MCF 10A (cell line): ENCODE data around the gene VAV2. TPM values are rescaled to one million over a fixed set of nuclear protein-coding genes. Genes with fewer than 3 reads are reported as not detected.

Experiments
- BruUV-seq: library from RNA; stranded (reverse); fragments of 400-500 nt; replicated peaks from 2 replicates; lab custom pipeline; 2021; lab: Mats Ljungman, UMichigan
- CTCF ChIA-PET: fragments of 300-600 bp; sonication (Branson Sonifier 250); formaldehyde crosslinking; extraction: SDS; loops from one replicate; lab custom pipeline; 2021; ENCODE audit warnings: antibody characterized with exemption, inconsistent platforms; lab: Yijun Ruan, JAX
- POLR2A ChIA-PET: fragments of 300-600, 350-650 bp; sonication (Branson Sonifier 250); formaldehyde crosslinking; extraction: SDS; loops from one replicate; lab custom pipeline; 2020; ENCODE audit warnings: antibody characterized with exemption, inconsistent platforms; lab: Yijun Ruan, JAX
- DNase-seq: peaks from one replicate; pipeline ENCODE4 v3.0.0-alpha.2; 2018; ENCODE audit not compliant: unreplicated experiment
- H3K27ac Mint-ChIP-seq: one replicate; pipeline ENCODE4 v1.8.0; 2022; ENCODE audit warnings: mild to moderate bottlenecking, low read depth, mixed read lengths; ENCODE audit not compliant: unreplicated experiment
- H3K27me3 Mint-ChIP-seq: one replicate; pipeline ENCODE4 v1.8.0; 2022; ENCODE audit warnings: mixed read lengths; ENCODE audit not compliant: insufficient read depth, unreplicated experiment
- H3K36me3 Mint-ChIP-seq: one replicate; pipeline ENCODE4 v1.8.0; 2022; ENCODE audit warnings: mild to moderate bottlenecking, moderate library complexity, mixed read lengths; ENCODE audit not compliant: insufficient read depth, unreplicated experiment
- H3K4me1 Mint-ChIP-seq: one replicate; pipeline ENCODE4 v1.8.0; 2022; ENCODE audit warnings: mixed read lengths; ENCODE audit not compliant: insufficient read depth, unreplicated experiment
- H3K4me3 Mint-ChIP-seq: one replicate; pipeline ENCODE4 v1.8.0; 2022; ENCODE audit warnings: mild to moderate bottlenecking, moderate library complexity, mixed read lengths; ENCODE audit not compliant: unreplicated experiment
- H3K9me3 Mint-ChIP-seq: one replicate; pipeline ENCODE4 v1.8.0; 2022; ENCODE audit warnings: mixed read lengths; ENCODE audit not compliant: unreplicated experiment
- CTCF ChIP-seq: fragments of 200-600 bp; IDR thresholded peaks from one replicate; pipeline ENCODE4 v1.8.0; 2022; ENCODE audit warnings: antibody characterized with exemption, mild to moderate bottlenecking; ENCODE audit not compliant: unreplicated experiment
- intact Hi-C: fragments of 100-400 bp; cut with micrococcal nuclease; formaldehyde crosslinking; loops from 2 replicates; pipeline ENCODE4 v1.14.1; 2022
- total RNA-seq: library from RNA; stranded (reverse); gene quantifications from 2 replicates; pipeline ENCODE4 v1.2.3, GENCODE V29; 2022

The VAV2 gene
- total RNA-seq, 1 experiment from 2014 or later = 31.0 TPM

- Mint-ChIP-seq H3K36me3 (peaks cover 8% of the 10 kb centered on the region), H3K4me3 (no peak overlapping the region), H3K9me3 (no peaks in the 10 kb centered on the region), H3K4me1 (peaks cover 14% of the 10 kb centered on the region), H3K27ac (peak overlapping the region; percentile 0), H3K27me3 (no peaks in the 10 kb centered on the region)
- TF ChIP-seq CTCF = no peak
- ChIA-PET CTCF (interaction anchor here (0.6 to 1.5 kb wide), 2 partner anchors 205 to 231 kb away, joined by 3 to 6 read pairs; no protein-coding TSS in a partner anchor), POLR2A (no interaction called here)
- intact Hi-C loops = no loop called here
- BruUV-seq = no TSS peak
- DNase-seq = no peak
Observed at GRCh38 chr9:133986774-133987445, 5.2 kb downstream of the VAV2 start.

GRCh38 chr9:133986061-133986460 lies 6.1 kb downstream of the VAV2 start:
- H3K27ac Mint-ChIP-seq = peak overlapping the region; percentile 0
- no peaks in the 10 kb centered on the region for H3K9me3 Mint-ChIP-seq
- H3K4me3 Mint-ChIP-seq = no peak overlapping the region
- no peak for DNase-seq
- H3K36me3 Mint-ChIP-seq = peaks cover 8% of the 10 kb centered on the region
- ChIA-PET POLR2A (no interaction called here), CTCF (no interaction called here)
- intact Hi-C loops = no loop called here
- no TSS peak for BruUV-seq
- TF ChIP-seq CTCF = no peak
- no peaks in the 10 kb centered on the region for H3K27me3 Mint-ChIP-seq
- H3K4me1 Mint-ChIP-seq = peaks cover 14% of the 10 kb centered on the region

- POLR2A ChIA-PET = no interaction called here
- H3K27me3 Mint-ChIP-seq = no peaks in the 10 kb centered on the region
- intact Hi-C loops = no loop called here
- H3K9me3 Mint-ChIP-seq = no peaks in the 10 kb centered on the region
- no TSS peak for BruUV-seq
- H3K36me3 Mint-ChIP-seq = peaks cover 8% of the 10 kb centered on the region
- no peak for TF ChIP-seq CTCF
- no peak for DNase-seq
- H3K4me1 Mint-ChIP-seq = peaks cover 14% of the 10 kb centered on the region
- CTCF ChIA-PET = interaction anchor here (0.8 kb wide), 1 partner anchor 179 kb away, joined by 3 read pairs; no protein-coding TSS in a partner anchor
- no peak overlapping the region for H3K4me3 Mint-ChIP-seq
- no peak overlapping the region for H3K27ac Mint-ChIP-seq
Observed at GRCh38 chr9:133982971-133983720, 9.0 kb downstream of the VAV2 start.

GRCh38 chr9:133981958-133982681 lies 10.0 kb downstream of the VAV2 start:
- BruUV-seq = no TSS peak
- DNase-seq = no peak
- Mint-ChIP-seq H3K4me1 (peaks cover 11% of the 10 kb centered on the region), H3K9me3 (no peaks in the 10 kb centered on the region), H3K36me3 (peaks cover 15% of the 10 kb centered on the region), H3K27ac (no peak overlapping the region), H3K27me3 (no peaks in the 10 kb centered on the region), H3K4me3 (no peak overlapping the region)
- TF ChIP-seq CTCF = no peak
- POLR2A ChIA-PET = no interaction called here
- intact Hi-C loops = no loop called here
- CTCF ChIA-PET = no interaction called here
